Keratinocyte (primary cell): ENCODE data around the gene GFOD1. TPM values are rescaled to one million over a fixed set of nuclear protein-coding genes. Genes with fewer than 3 reads are reported as not detected.

ENCODE experiments used
- DNase-seq: peaks from one replicate; pipeline ENCODE4 v3.0.0-alpha.2; 2011; ENCODE audit warnings: low read depth, missing footprints, low spot score
- FAIRE-seq: peaks from 2 replicates; lab custom pipeline; 2011; peaks lifted over from hg19 to GRCh38; lab: Jason Lieb, UNC
- H2AFZ ChIP-seq: 2 replicates; pipeline ENCODE4 v1.6.0; 2012; ENCODE audit warnings: low read length, control low read depth, inconsistent platforms; ENCODE audit not compliant: control insufficient read depth
- H3K27ac ChIP-seq: 2 replicates; pipeline ENCODE4 v1.5.1; 2011; ENCODE audit warnings: low read length; ENCODE audit not compliant: control insufficient read depth, insufficient read depth
- H3K27me3 ChIP-seq: 3 replicates; pipeline ENCODE4 v1.6.0; 2011; ENCODE audit warnings: low read length; ENCODE audit not compliant: control insufficient read depth, insufficient read depth; ENCODE audit errors: extremely low read depth
- H3K36me3 ChIP-seq, 2 experiments: 2 replicates in 1 of 2; 3 replicates in 1 of 2; pipeline ENCODE4 v1.5.1; 2011; ENCODE audit warnings: low read length in 2 of 2, mild to moderate bottlenecking in 1 of 2; ENCODE audit not compliant: control insufficient read depth in 2 of 2, insufficient read depth in 2 of 2; ENCODE audit errors: extremely low read depth in 1 of 2
- H3K4me1 ChIP-seq: 3 replicates; pipeline ENCODE4 v1.5.1; 2011; ENCODE audit warnings: low read length; ENCODE audit not compliant: control insufficient read depth, insufficient read depth; ENCODE audit errors: extremely low read depth
- H3K4me2 ChIP-seq: 3 replicates; pipeline ENCODE4 v1.6.0; 2011; ENCODE audit warnings: low read depth, low read length; ENCODE audit not compliant: control insufficient read depth, insufficient read depth; ENCODE audit errors: extremely low read depth
- H3K4me3 ChIP-seq, 3 experiments: fragments of 200-600 bp in 1 of 3; sonication (generic) in 1 of 3; 2 replicates in 2 of 3; 3 replicates in 1 of 3; pipeline ENCODE4 v1.5.1; 2011 to 2016; ENCODE audit warnings: low read length in 3 of 3, mild to moderate bottlenecking in 3 of 3, control low read depth in 2 of 3, inconsistent platforms in 1 of 3, low read depth in 1 of 3, mixed read lengths in 1 of 3, mixed run types in 1 of 3, moderate library complexity in 1 of 3; ENCODE audit not compliant: control insufficient read depth in 2 of 3, insufficient read depth in 2 of 3; ENCODE audit errors: extremely low read depth in 1 of 3
- H3K79me2 ChIP-seq: 2 replicates; pipeline ENCODE4 v1.6.0; 2012; ENCODE audit warnings: low read length; ENCODE audit not compliant: control insufficient read depth, insufficient read depth
- H3K9ac ChIP-seq: 3 replicates; pipeline ENCODE4 v1.6.0; 2011; ENCODE audit warnings: low read length; ENCODE audit not compliant: control insufficient read depth, insufficient read depth; ENCODE audit errors: extremely low read depth
- H3K9me1 ChIP-seq: 3 replicates; pipeline ENCODE4 v1.6.0; 2011; ENCODE audit warnings: low read length; ENCODE audit not compliant: control insufficient read depth, insufficient read depth; ENCODE audit errors: extremely low read depth
- H3K9me3 ChIP-seq: 2 replicates; pipeline ENCODE4 v1.5.1; 2012; ENCODE audit warnings: low read depth, low read length; ENCODE audit not compliant: control insufficient read depth
- H4K20me1 ChIP-seq: 3 replicates; pipeline ENCODE4 v1.6.0; 2011; ENCODE audit warnings: low read length; ENCODE audit not compliant: control insufficient read depth, insufficient read depth; ENCODE audit errors: extremely low read depth
- CTCF ChIP-seq, 3 experiments: IDR thresholded peaks in 1 of 3; conservative IDR thresholded peaks in 1 of 3; optimal IDR thresholded peaks in 1 of 3; 2 replicates in 2 of 3; 3 replicates in 1 of 3; pipeline versions ENCODE3 to v1.5.1; 2011; ENCODE audit warnings: low read length in 3 of 3, mild to moderate bottlenecking in 3 of 3, moderate library complexity in 2 of 3, control low read depth in 1 of 3, inconsistent platforms in 1 of 3; ENCODE audit not compliant: insufficient read depth in 2 of 3; ENCODE audit errors: extremely low read depth in 1 of 3
- EZH2 ChIP-seq: IDR thresholded peaks from one replicate; pipeline ENCODE4 v1.6.1; 2012; ENCODE audit warnings: inconsistent platforms, mild to moderate bottlenecking, low read length, moderate library complexity
- dilution Hi-C: fragments of 300-500 bp; cut with MboI; formaldehyde crosslinking; loops from one replicate; pipeline ENCODE4 v1.7.0; 2020; ENCODE audit warnings: low sequenced_read_pairs; ENCODE audit not compliant: extremely low pct_ligation_motif_present
- polyA plus RNA-seq, 5 experiments: library from polyadenylated mRNA; depleted of rRNA in 3 of 5; stranded (reverse) in 3 of 5; stranded (forward) in 1 of 5; unstranded in 1 of 5; fragments of >200 nt; gene quantifications; 1 replicate in 1 of 5; 2 replicates in 3 of 5; 3 replicates in 1 of 5; pipeline versions ENCODE4 v1.2.1 to v1.2.3, GENCODE V29; 2011 to 2012; ENCODE audit warnings: missing spikeins in 2 of 5, low read depth in 1 of 5, low replicate concordance in 1 of 5

GFOD1 gene
- polyA plus RNA-seq, 1 donor (not counting 4 experiments of a cell fraction or from before 2014, with no cell fraction given): 7.2 TPM

GRCh38 chr6:13409991-13410390 lies 77.4 kb downstream of the GFOD1 start:
- H3K4me2 ChIP-seq: no peak overlapping the region
- no peak for TF ChIP-seq CTCF (optimal IDR thresholded peaks at IDR 0.05 in 1 of 3, IDR thresholded peaks at IDR 0.05 in 1 of 3, conservative IDR thresholded peaks at IDR 0.05 in 1 of 3; ENCODE audit: extremely low read depth in 1 of 3, insufficient read depth in 2 of 3, low read length in 3 of 3)
- no peak for TF ChIP-seq EZH2
- H3K36me3 ChIP-seq: peaks cover 0 to 1% of the 10 kb centered on the region in 2 experiments
- H3K9ac ChIP-seq: no peak overlapping the region
- no peak overlapping the region for H2AFZ ChIP-seq
- dilution Hi-C loops: no loop called here
- peaks cover 12% of the 10 kb centered on the region for H3K4me1 ChIP-seq
- H4K20me1 ChIP-seq: no peaks in the 10 kb centered on the region
- no peak overlapping the region for H3K27ac ChIP-seq
- H3K27me3 ChIP-seq: no peaks in the 10 kb centered on the region
- FAIRE-seq (no peak), DNase-seq (no peak)
- H3K9me1 ChIP-seq: no peaks in the 10 kb centered on the region
- H3K4me3 ChIP-seq: no peak overlapping the region
- no peaks in the 10 kb centered on the region for H3K9me3 ChIP-seq
- H3K79me2 ChIP-seq: peaks cover 6% of the 10 kb centered on the region

DNA sequence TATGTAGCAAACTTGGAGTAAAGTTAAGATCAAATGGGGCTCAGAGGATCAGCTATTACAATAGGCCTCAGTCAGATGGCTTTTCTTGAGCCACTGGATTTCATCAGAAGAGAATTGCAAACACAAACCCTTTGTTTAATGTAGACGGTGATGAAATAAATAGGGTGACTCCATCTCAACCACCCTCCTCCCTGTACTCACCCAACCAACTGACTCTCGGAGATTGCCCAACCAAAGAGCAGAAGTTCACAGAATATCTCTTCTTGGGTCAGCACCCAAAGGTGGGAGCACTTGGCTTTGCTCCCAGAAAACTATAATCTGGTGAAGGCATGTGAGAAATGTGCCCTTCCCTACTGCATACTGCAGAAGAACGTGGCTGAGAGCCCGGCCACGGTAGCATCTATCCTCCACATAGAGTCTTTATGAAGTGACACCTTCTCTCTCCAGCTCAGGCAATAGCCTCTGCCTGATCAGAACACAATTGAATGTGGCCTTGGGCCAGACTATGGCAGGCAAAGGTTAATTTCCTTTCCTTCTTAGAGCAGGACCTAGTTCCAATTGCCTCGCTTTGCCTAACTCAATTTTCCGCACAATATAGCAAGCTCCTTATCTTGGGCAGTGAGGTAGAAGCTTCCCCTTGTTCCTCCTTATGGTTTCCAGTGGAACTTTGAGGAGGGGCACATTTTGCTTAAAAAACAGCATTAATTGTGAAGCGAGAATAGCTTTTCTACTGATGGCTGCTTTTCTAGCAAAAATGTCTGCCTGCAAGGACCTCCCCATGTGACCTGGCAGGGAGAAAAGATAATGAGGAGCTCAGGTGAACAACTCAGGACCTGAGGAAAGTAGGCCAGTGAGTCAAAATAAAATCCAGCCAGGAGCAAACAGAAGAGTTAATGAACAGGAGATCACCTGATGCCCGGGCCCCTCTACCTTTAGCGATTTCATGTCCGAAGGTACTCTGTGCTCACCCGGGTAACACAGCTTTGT lies 79.4 kb downstream of the GFOD1 start:
- Histone ChIP-seq H3K36me3 (peaks cover 0 to 1% of the 10 kb centered on the region in 2 experiments), H3K9me1 (no peaks in the 10 kb centered on the region), H3K9me3 (no peaks in the 10 kb centered on the region), H3K4me1 (peaks cover 22% of the 10 kb centered on the region), H2AFZ (no peak overlapping the region), H3K9ac (no peak overlapping the region), H3K27me3 (no peaks in the 10 kb centered on the region), H3K27ac (no peak overlapping the region), H4K20me1 (no peaks in the 10 kb centered on the region), H3K79me2 (peaks cover 6% of the 10 kb centered on the region), H3K4me3 (no peak overlapping the region), H3K4me2 (no peak overlapping the region)
- dilution Hi-C loops: no loop called here
- DNase-seq: no peak
- no peak for FAIRE-seq
- TF ChIP-seq EZH2 (no peak), CTCF (optimal IDR thresholded peaks at IDR 0.05 in 1 of 3, IDR thresholded peaks at IDR 0.05 in 1 of 3, conservative IDR thresholded peaks at IDR 0.05 in 1 of 3; ENCODE audit: extremely low read depth in 1 of 3, insufficient read depth in 2 of 3, low read length in 3 of 3) (no peak)
